ENCODE data around the gene SPRR2D.

SPRR2D gene

DNA sequence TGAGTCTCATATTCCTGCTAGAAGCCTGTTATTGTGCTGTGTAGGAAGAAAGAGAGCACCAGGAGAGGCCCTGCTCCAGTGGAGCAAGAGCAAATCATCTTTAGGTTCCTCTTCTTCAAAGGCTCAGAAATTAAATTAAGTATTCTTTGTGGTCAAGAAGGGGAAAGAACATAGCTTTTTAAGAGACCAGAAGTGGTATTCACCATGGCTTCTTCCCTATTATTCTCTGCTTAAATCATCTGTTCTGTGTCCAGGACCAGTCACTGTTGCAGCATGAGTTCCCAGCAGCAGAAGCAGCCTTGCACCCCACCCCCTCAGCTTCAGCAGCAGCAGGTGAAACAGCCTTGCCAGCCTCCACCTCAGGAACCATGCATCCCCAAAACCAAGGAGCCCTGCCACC lies 8.8 kb downstream of the SPRR2D start:
- no peaks in the 10 kb centered on the region for H3K79me2 ChIP-seq (ENCODE audit: insufficient read depth, low read length)
- no peaks in the 10 kb centered on the region for H3K36me3 ChIP-seq (ENCODE audit: insufficient read depth, low read length)
- TF ChIP-seq, protein P1, sequence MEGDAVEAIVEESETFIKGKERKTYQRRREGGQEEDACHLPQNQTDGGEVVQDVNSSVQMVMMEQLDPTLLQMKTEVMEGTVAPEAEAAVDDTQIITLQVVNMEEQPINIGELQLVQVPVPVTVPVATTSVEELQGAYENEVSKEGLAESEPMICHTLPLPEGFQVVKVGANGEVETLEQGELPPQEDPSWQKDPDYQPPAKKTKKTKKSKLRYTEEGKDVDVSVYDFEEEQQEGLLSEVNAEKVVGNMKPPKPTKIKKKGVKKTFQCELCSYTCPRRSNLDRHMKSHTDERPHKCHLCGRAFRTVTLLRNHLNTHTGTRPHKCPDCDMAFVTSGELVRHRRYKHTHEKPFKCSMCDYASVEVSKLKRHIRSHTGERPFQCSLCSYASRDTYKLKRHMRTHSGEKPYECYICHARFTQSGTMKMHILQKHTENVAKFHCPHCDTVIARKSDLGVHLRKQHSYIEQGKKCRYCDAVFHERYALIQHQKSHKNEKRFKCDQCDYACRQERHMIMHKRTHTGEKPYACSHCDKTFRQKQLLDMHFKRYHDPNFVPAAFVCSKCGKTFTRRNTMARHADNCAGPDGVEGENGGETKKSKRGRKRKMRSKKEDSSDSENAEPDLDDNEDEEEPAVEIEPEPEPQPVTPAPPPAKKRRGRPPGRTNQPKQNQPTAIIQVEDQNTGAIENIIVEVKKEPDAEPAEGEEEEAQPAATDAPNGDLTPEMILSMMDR (IDR thresholded peaks at IDR 0.05; ENCODE audit: low read length) = no peak
- no peak for TF ChIP-seq EZH2 (IDR thresholded peaks at IDR 0.05; ENCODE audit: borderline replicate concordance, low read length)
- H3K4me2 ChIP-seq (ENCODE audit: low read length) = no peak overlapping the region
- H3F3A ChIP-seq (ENCODE audit: insufficient read depth, low read length) = no peaks in the 10 kb centered on the region
- H2AFZ ChIP-seq (ENCODE audit: low read length) = no peak overlapping the region
- no peaks in the 10 kb centered on the region for H3K9me3 ChIP-seq (ENCODE audit: low read length)
- no peaks in the 10 kb centered on the region for H3K27me3 ChIP-seq (ENCODE audit: insufficient read depth, low read length)
- no peak overlapping the region for H3K27ac ChIP-seq (ENCODE audit: low read depth, low read length, poor library complexity, severe bottlenecking)
- no peaks in the 10 kb centered on the region for H3K4me1 ChIP-seq (ENCODE audit: insufficient read depth, low read length, severe bottlenecking)
- H4K20me1 ChIP-seq (ENCODE audit: insufficient read depth, low read length) = no peaks in the 10 kb centered on the region
- no peak overlapping the region for H3K9ac ChIP-seq (ENCODE audit: low read length)
- no peak overlapping the region for H3K4me3 ChIP-seq (ENCODE audit: low read depth, low read length, poor library complexity, severe bottlenecking)
- H3K9me2 ChIP-seq (ENCODE audit: low read depth, low read length) = no peaks in the 10 kb centered on the region

DNA sequence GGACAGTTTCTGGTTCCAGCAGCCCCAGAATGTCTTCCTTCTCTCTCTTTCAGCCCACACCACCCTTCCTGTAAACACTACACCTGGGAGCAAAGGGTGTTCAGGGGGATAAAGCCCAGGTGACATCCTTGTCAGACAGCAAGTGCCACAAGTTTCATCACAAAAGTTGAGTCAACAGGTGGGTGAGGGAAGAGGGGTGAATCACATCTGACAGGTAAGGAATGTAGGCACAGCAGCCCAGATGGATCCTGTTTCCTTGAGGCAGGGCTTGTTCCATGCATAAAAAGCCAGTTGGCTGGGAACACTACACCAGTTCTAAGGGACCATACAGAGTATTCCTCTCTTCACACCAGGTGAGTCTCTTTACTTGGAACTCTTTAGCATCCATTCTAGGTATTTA lies 10.0 kb downstream of the SPRR2D start, which contains the start of gene SPRR1B:
SPRR1B (plus strand) TSS at position 309 of the 400 bp plus-strand sequence. CDS start 1,143 bp downstream, outside the sequence.
- no peak within 1 kb of the TSS for H3K4me3 ChIP-seq (ENCODE audit: low read depth, low read length, poor library complexity, severe bottlenecking)
- H3K9ac ChIP-seq (ENCODE audit: low read length) = no peak within 1 kb of the TSS
- H3K79me2 ChIP-seq (ENCODE audit: insufficient read depth, low read length) = no peaks in the 10 kb centered on the region
- no peaks in the 10 kb centered on the region for H3K9me2 ChIP-seq (ENCODE audit: low read depth, low read length)
- no peak for TF ChIP-seq EZH2 (IDR thresholded peaks at IDR 0.05; ENCODE audit: borderline replicate concordance, low read length)
- TF ChIP-seq, protein P1 (IDR thresholded peaks at IDR 0.05; ENCODE audit: low read length) = no peak
- H3K4me2 ChIP-seq (ENCODE audit: low read length) = no peak within 1 kb of the TSS
- no peak within 1 kb of the TSS for H3K27ac ChIP-seq (ENCODE audit: low read depth, low read length, poor library complexity, severe bottlenecking)
- H3K27me3 ChIP-seq (ENCODE audit: insufficient read depth, low read length) = no peaks in the 10 kb centered on the region
- no peaks in the 10 kb centered on the region for H4K20me1 ChIP-seq (ENCODE audit: insufficient read depth, low read length)
- H3K36me3 ChIP-seq (ENCODE audit: insufficient read depth, low read length) = no peaks in the 10 kb centered on the region
- no peak within 1 kb of the TSS for H2AFZ ChIP-seq (ENCODE audit: low read length)
- H3K9me3 ChIP-seq (ENCODE audit: low read length) = no peaks in the 10 kb centered on the region
- no peaks in the 10 kb centered on the region for H3F3A ChIP-seq (ENCODE audit: insufficient read depth, low read length)
- H3K4me1 ChIP-seq (ENCODE audit: insufficient read depth, low read length, severe bottlenecking) = no peaks in the 10 kb centered on the region

DNA sequence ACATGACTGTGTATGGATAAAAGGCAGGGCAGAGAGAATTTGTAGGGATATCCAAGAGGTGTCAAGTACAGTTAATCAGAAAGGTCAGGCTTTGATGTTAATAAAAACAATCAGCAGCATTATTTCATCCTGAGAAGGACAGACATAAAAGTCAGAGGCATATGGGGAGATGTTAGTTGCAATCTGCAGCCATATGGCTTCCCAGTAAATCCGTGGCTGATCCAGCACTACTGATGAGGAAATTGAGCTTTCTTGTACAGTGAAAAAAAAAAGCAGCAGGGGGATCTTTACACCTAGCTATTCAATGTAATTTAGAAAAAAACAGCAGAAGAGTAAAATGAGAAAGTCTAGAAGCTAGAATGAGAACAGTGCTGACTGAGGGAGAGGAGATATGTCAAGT lies 12.2 kb downstream of the SPRR2D start:
- Histone ChIP-seq H3K79me2 (ENCODE audit: insufficient read depth, low read length) (no peaks in the 10 kb centered on the region), H4K20me1 (ENCODE audit: insufficient read depth, low read length) (no peaks in the 10 kb centered on the region), H3K36me3 (ENCODE audit: insufficient read depth, low read length) (no peaks in the 10 kb centered on the region), H3K9ac (ENCODE audit: low read length) (no peak overlapping the region), H3K27me3 (ENCODE audit: insufficient read depth, low read length) (no peaks in the 10 kb centered on the region), H3K4me3 (ENCODE audit: low read depth, low read length, poor library complexity, severe bottlenecking) (no peak overlapping the region), H3K4me2 (ENCODE audit: low read length) (no peak overlapping the region), H3K27ac (ENCODE audit: low read depth, low read length, poor library complexity, severe bottlenecking) (no peak overlapping the region), H3K9me3 (ENCODE audit: low read length) (no peaks in the 10 kb centered on the region), H2AFZ (ENCODE audit: low read length) (no peak overlapping the region), H3K4me1 (ENCODE audit: insufficient read depth, low read length, severe bottlenecking) (no peaks in the 10 kb centered on the region), H3F3A (ENCODE audit: insufficient read depth, low read length) (no peaks in the 10 kb centered on the region), H3K9me2 (ENCODE audit: low read depth, low read length) (no peaks in the 10 kb centered on the region)
- no peak for TF ChIP-seq EZH2 (IDR thresholded peaks at IDR 0.05; ENCODE audit: borderline replicate concordance, low read length)
- TF ChIP-seq, protein P1 (IDR thresholded peaks at IDR 0.05; ENCODE audit: low read length) = no peak
